Panc1 (cell line): ENCODE results near the gene GNG14.
"Not testable (repeated sequence)": the region's sequence is repeated elsewhere in the genome, so short reads cannot be mapped to it uniquely, and the experiment has no call there.

Experiments used
- POLR2AphosphoS5 ChIP-seq: IDR thresholded peaks from 2 replicates; pipeline ENCODE4 v1.6.1; 2012; ENCODE audit warnings: mild to moderate bottlenecking, low read depth, low read length, moderate library complexity
- SIN3A ChIP-seq: IDR thresholded peaks from 2 replicates; pipeline ENCODE4 v1.6.1; 2012; ENCODE audit warnings: low read depth, mild to moderate bottlenecking, low read length, moderate library complexity, borderline replicate concordance; ENCODE audit not compliant: insufficient read depth
- TF ChIP-seq, protein P1 (sequence below): fragments of 450-650 bp; IDR thresholded peaks from 2 replicates; pipeline ENCODE4 v1.5.1; 2017; ENCODE audit warnings: mild to moderate bottlenecking
- TF ChIP-seq, protein P2 (sequence below), 2 experiments: IDR thresholded peaks; 2 replicates each; pipeline ENCODE4 v1.6.1; 2011 to 2012; ENCODE audit warnings: low read depth in 2 of 2, control low read depth in 1 of 2, low read length in 1 of 2, mild to moderate bottlenecking in 1 of 2, moderate library complexity in 1 of 2; ENCODE audit not compliant: insufficient read depth in 1 of 2

DNA sequence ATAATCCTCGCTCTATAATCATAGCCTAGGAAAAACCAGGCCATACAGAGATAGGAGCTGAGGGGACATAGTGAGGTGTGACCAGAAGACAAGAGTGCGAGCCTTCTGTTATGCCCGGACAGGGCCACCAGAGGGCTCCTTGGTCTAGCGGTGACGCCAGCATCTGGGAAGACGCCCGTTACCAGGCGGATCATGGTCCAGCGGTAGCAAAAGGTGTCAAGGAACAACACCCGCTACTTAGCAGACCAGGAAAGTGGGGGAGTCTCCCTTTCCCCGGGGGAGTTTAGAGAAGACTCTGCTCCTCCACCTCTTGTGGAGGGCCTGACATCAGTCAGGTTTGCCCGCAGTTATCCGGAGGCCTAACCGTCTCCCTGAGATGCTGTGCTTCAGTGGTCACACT is 24.3 kb downstream of the GNG14 start:
- TF ChIP-seq, protein P1, sequence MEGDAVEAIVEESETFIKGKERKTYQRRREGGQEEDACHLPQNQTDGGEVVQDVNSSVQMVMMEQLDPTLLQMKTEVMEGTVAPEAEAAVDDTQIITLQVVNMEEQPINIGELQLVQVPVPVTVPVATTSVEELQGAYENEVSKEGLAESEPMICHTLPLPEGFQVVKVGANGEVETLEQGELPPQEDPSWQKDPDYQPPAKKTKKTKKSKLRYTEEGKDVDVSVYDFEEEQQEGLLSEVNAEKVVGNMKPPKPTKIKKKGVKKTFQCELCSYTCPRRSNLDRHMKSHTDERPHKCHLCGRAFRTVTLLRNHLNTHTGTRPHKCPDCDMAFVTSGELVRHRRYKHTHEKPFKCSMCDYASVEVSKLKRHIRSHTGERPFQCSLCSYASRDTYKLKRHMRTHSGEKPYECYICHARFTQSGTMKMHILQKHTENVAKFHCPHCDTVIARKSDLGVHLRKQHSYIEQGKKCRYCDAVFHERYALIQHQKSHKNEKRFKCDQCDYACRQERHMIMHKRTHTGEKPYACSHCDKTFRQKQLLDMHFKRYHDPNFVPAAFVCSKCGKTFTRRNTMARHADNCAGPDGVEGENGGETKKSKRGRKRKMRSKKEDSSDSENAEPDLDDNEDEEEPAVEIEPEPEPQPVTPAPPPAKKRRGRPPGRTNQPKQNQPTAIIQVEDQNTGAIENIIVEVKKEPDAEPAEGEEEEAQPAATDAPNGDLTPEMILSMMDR, result peak; percentile 34
- TF ChIP-seq, protein P2, sequence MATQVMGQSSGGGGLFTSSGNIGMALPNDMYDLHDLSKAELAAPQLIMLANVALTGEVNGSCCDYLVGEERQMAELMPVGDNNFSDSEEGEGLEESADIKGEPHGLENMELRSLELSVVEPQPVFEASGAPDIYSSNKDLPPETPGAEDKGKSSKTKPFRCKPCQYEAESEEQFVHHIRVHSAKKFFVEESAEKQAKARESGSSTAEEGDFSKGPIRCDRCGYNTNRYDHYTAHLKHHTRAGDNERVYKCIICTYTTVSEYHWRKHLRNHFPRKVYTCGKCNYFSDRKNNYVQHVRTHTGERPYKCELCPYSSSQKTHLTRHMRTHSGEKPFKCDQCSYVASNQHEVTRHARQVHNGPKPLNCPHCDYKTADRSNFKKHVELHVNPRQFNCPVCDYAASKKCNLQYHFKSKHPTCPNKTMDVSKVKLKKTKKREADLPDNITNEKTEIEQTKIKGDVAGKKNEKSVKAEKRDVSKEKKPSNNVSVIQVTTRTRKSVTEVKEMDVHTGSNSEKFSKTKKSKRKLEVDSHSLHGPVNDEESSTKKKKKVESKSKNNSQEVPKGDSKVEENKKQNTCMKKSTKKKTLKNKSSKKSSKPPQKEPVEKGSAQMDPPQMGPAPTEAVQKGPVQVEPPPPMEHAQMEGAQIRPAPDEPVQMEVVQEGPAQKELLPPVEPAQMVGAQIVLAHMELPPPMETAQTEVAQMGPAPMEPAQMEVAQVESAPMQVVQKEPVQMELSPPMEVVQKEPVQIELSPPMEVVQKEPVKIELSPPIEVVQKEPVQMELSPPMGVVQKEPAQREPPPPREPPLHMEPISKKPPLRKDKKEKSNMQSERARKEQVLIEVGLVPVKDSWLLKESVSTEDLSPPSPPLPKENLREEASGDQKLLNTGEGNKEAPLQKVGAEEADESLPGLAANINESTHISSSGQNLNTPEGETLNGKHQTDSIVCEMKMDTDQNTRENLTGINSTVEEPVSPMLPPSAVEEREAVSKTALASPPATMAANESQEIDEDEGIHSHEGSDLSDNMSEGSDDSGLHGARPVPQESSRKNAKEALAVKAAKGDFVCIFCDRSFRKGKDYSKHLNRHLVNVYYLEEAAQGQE (IDR thresholded peaks at IDR 0.05; ENCODE audit: insufficient read depth in 1 of 2, low read depth in 2 of 2, low read length in 1 of 2), result not testable (repeated sequence)
- TF ChIP-seq POLR2AphosphoS5, SIN3A: not testable (repeated sequence)
